HCT116 (cell line): ENCODE measurements around the gene MOAP1.

Source experiments
- CEBPB ChIP-seq: IDR thresholded peaks from 2 replicates; pipeline ENCODE4 v1.6.1; 2012; ENCODE audit warnings: low read depth
- EZH2 ChIP-seq: fragments of 200-600 bp; sonication (generic); IDR thresholded peaks from 2 replicates; pipeline ENCODE4 v1.6.1; 2017; ENCODE audit warnings: antibody characterized with exemption, mixed run types
- EZH2phosphoT487 ChIP-seq: fragments of 200-600 bp; IDR thresholded peaks from 2 replicates; pipeline ENCODE4 v1.6.1; 2018; ENCODE audit warnings: antibody characterized with exemption, borderline replicate concordance
- JUND ChIP-seq: IDR thresholded peaks from 2 replicates; pipeline ENCODE4 v1.6.1; 2012
- POLR2A ChIP-seq: IDR thresholded peaks from 2 replicates; pipeline ENCODE4 v1.7.0; 2011; ENCODE audit warnings: borderline replicate concordance; ENCODE audit not compliant: insufficient read depth, insufficient read length; ENCODE audit errors: extremely low read depth
- POLR2AphosphoS5 ChIP-seq: IDR thresholded peaks from 2 replicates; pipeline ENCODE4 v1.6.1; 2011; ENCODE audit warnings: mild to moderate bottlenecking, low read depth, low read length, moderate library complexity
- REST ChIP-seq: IDR thresholded peaks from 2 replicates; pipeline ENCODE4 v1.6.1; 2012; ENCODE audit warnings: low read depth
- SIN3A ChIP-seq: IDR thresholded peaks from 2 replicates; pipeline ENCODE4 v1.6.1; 2012; ENCODE audit warnings: low read depth
- TCF7L2 ChIP-seq: IDR thresholded peaks from 2 replicates; pipeline ENCODE4 v1.7.0; 2011; ENCODE audit warnings: borderline replicate concordance, inconsistent platforms; ENCODE audit not compliant: insufficient read depth, insufficient read length; ENCODE audit errors: extremely low read depth
- TF ChIP-seq, protein P1 (sequence below), 3 experiments: fragments of 200-600 bp in 1 of 3; sonication (generic) in 1 of 3; IDR thresholded peaks in 2 of 3; conservative IDR thresholded peaks in 1 of 3; 2 replicates each; pipeline ENCODE4 v1.5.1; 2012 to 2017; ENCODE audit warnings: low read depth in 2 of 3, low read length in 2 of 3, antibody characterized with exemption in 1 of 3, borderline replicate concordance in 1 of 3, control low read depth in 1 of 3, mild to moderate bottlenecking in 1 of 3, mixed read lengths in 1 of 3, mixed run types in 1 of 3, moderate library complexity in 1 of 3; ENCODE audit not compliant: insufficient read depth in 1 of 3

- TF ChIP-seq, protein P1, sequence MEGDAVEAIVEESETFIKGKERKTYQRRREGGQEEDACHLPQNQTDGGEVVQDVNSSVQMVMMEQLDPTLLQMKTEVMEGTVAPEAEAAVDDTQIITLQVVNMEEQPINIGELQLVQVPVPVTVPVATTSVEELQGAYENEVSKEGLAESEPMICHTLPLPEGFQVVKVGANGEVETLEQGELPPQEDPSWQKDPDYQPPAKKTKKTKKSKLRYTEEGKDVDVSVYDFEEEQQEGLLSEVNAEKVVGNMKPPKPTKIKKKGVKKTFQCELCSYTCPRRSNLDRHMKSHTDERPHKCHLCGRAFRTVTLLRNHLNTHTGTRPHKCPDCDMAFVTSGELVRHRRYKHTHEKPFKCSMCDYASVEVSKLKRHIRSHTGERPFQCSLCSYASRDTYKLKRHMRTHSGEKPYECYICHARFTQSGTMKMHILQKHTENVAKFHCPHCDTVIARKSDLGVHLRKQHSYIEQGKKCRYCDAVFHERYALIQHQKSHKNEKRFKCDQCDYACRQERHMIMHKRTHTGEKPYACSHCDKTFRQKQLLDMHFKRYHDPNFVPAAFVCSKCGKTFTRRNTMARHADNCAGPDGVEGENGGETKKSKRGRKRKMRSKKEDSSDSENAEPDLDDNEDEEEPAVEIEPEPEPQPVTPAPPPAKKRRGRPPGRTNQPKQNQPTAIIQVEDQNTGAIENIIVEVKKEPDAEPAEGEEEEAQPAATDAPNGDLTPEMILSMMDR (IDR thresholded peaks at IDR 0.05 in 2 of 3, conservative IDR thresholded peaks at IDR 0.05 in 1 of 3; ENCODE audit: borderline replicate concordance in 1 of 3, insufficient read depth in 1 of 3, low read depth in 2 of 3, low read length in 2 of 3): no peak
- TF ChIP-seq TCF7L2: no peak
- no peak for TF ChIP-seq POLR2A
- TF ChIP-seq EZH2: no peak
- TF ChIP-seq SIN3A: no peak
- TF ChIP-seq JUND: no peak
- no peak for TF ChIP-seq EZH2phosphoT487
- no peak for TF ChIP-seq CEBPB
- no peak for TF ChIP-seq POLR2AphosphoS5
- no peak for TF ChIP-seq REST
These were observed 48.7 kb downstream of the MOAP1 start for GRCh38 chr14:93136009-93136408.
